Activated CD8-positive, alpha-beta memory T cell treated with anti-CD3 and anti-CD28 coated beads for 36 hours (primary cell): ENCODE measurements around the gene GALNTL6. TPM values are rescaled to one million over a fixed set of nuclear protein-coding genes. Genes with fewer than 3 reads are reported as not detected.

Experiments
- CTCF ChIA-PET: fragments of 350-600 bp; sonication (Branson Sonifier 250); formaldehyde crosslinking; loops from one replicate; lab custom pipeline; 2021; ENCODE audit warnings: antibody characterized with exemption; lab: Charles Lee
- POLR2A ChIA-PET: fragments of 350-600 bp; sonication (Branson Sonifier 250); formaldehyde crosslinking; loops from one replicate; lab custom pipeline; 2021; ENCODE audit warnings: antibody characterized with exemption; lab: Charles Lee
- total RNA-seq, 2 experiments: library from RNA; stranded (reverse); gene quantifications; one replicate each; pipeline ENCODE4 v1.2.3, GENCODE V29; 2021

GALNTL6 gene
- not detected for total RNA-seq

- ChIA-PET CTCF (no interaction called here), POLR2A (no interaction called here)
Observed at GRCh38 chr4:171812665-171813525, at the start of gene GALNTL6. Gene GALNTL6, plus strand, starts transcription at chr4:171813404.

- ChIA-PET POLR2A (no interaction called here), CTCF (no interaction called here)
Observed at GRCh38 chr4:171765514-171765913, 47.7 kb upstream of the GALNTL6 start.

- POLR2A ChIA-PET: no interaction called here
- CTCF ChIA-PET: no interaction called here
Observed at GRCh38 chr4:171774642-171775190, 38.5 kb upstream of the GALNTL6 start.

- ChIA-PET CTCF (no interaction called here), POLR2A (no interaction called here)
Observed at GRCh38 chr4:171779301-171779700, 33.9 kb upstream of the GALNTL6 start.

GRCh38 chr4:171785388-171785787, 27.8 kb upstream of the GALNTL6 start:
- ChIA-PET CTCF (no interaction called here), POLR2A (no interaction called here)

GRCh38 chr4:171793723-171794122, 19.5 kb upstream of the GALNTL6 start:
- CTCF ChIA-PET: no interaction called here
- POLR2A ChIA-PET: no interaction called here

- CTCF ChIA-PET: no interaction called here
- POLR2A ChIA-PET: no interaction called here
Observed at GRCh38 chr4:171794528-171794927, 18.7 kb upstream of the GALNTL6 start.

- POLR2A ChIA-PET: no interaction called here
Observed at GRCh38 chr4:171809854-171810253, 3.4 kb upstream of the GALNTL6 start.

GRCh38 chr4:171812333-171812664, 905 bp upstream of the GALNTL6 start:
- CTCF ChIA-PET: no interaction called here

More at GRCh38 chr4:171809854-171810253, 3.4 kb upstream of the GALNTL6 start:
- CTCF ChIA-PET: no interaction called here

GRCh38 chr4:171813526-171814250, 484 bp downstream of the GALNTL6 start:
- POLR2A ChIA-PET: no interaction called here
- CTCF ChIA-PET: no interaction called here

More at GRCh38 chr4:171812333-171812664, 905 bp upstream of the GALNTL6 start:
- POLR2A ChIA-PET: no interaction called here

GRCh38 chr4:171814545-171814944, 1.3 kb downstream of the GALNTL6 start:
- ChIA-PET POLR2A (no interaction called here), CTCF (no interaction called here)

GRCh38 chr4:171817026-171817425, 3.8 kb downstream of the GALNTL6 start:
- POLR2A ChIA-PET: no interaction called here

GRCh38 chr4:171834640-171835039, 21.4 kb downstream of the GALNTL6 start:
- CTCF ChIA-PET: no interaction called here
- POLR2A ChIA-PET: no interaction called here

More at GRCh38 chr4:171817026-171817425, 3.8 kb downstream of the GALNTL6 start:
- CTCF ChIA-PET: no interaction called here

GRCh38 chr4:171843456-171843855, 30.3 kb downstream of the GALNTL6 start:
- CTCF ChIA-PET: no interaction called here
- POLR2A ChIA-PET: no interaction called here

- ChIA-PET CTCF (no interaction called here), POLR2A (no interaction called here)
Observed at GRCh38 chr4:171846232-171846631, 33.0 kb downstream of the GALNTL6 start.

- POLR2A ChIA-PET: no interaction called here
- CTCF ChIA-PET: no interaction called here
Observed at GRCh38 chr4:171846893-171847292, 33.7 kb downstream of the GALNTL6 start.

GRCh38 chr4:171847751-171848150, 34.5 kb downstream of the GALNTL6 start:
- ChIA-PET POLR2A (no interaction called here), CTCF (no interaction called here)

GRCh38 chr4:171849686-171850222, 36.5 kb downstream of the GALNTL6 start:
- ChIA-PET CTCF (no interaction called here), POLR2A (no interaction called here)

- POLR2A ChIA-PET: no interaction called here
Observed at GRCh38 chr4:171851295-171851694, 38.1 kb downstream of the GALNTL6 start.

GRCh38 chr4:171857302-171858012, 44.3 kb downstream of the GALNTL6 start:
- ChIA-PET CTCF (no interaction called here), POLR2A (no interaction called here)

More at GRCh38 chr4:171851295-171851694, 38.1 kb downstream of the GALNTL6 start:
- CTCF ChIA-PET: no interaction called here
